PC-9 (cell line): ENCODE results near the gene CYP17A1. TPM values are rescaled to one million over a fixed set of nuclear protein-coding genes. Genes with fewer than 3 reads are reported as not detected.

Source experiments
- BruUV-seq: library from RNA; stranded (reverse); fragments of 400-500 nt; replicated peaks from 2 replicates; lab custom pipeline; 2021; lab: Mats Ljungman, UMichigan
- CTCF ChIA-PET: fragments of 300-600 bp; sonication (Branson Sonifier 250); formaldehyde crosslinking; loops from one replicate; lab custom pipeline; 2022; ENCODE audit warnings: antibody characterized with exemption; lab: Charles Lee
- POLR2A ChIA-PET: fragments of 300-600 bp; sonication (Branson Sonifier 250); formaldehyde crosslinking; loops from one replicate; lab custom pipeline; 2022; ENCODE audit warnings: antibody characterized with exemption; ENCODE audit not compliant: unreplicated experiment; lab: Charles Lee
- DNase-seq, 2 experiments: peaks; one replicate each; pipeline versions ENCODE4 v3.0.0 to v3.0.0-alpha.2; 2015 to 2022; ENCODE audit warnings: mixed read lengths in 1 of 2
- H2AFZ ChIP-seq: fragments of 200-600 bp; sonication (generic); 2 replicates; pipeline ENCODE4 v1.8.1; 2017; ENCODE audit warnings: antibody characterized with exemption
- H3F3A ChIP-seq: fragments of 200-600 bp; sonication (generic); 2 replicates; pipeline ENCODE4 v1.8.1; 2017; ENCODE audit warnings: antibody characterized with exemption, mild to moderate bottlenecking, low read depth; ENCODE audit not compliant: insufficient read depth
- H3K27ac ChIP-seq: fragments of 200-600 bp; sonication (generic); 2 replicates; pipeline ENCODE4 v1.6.1; 2016; ENCODE audit warnings: mixed run types
- H3K27me3 ChIP-seq: fragments of 200-600 bp; sonication (generic); 2 replicates; pipeline ENCODE4 v1.6.1; 2016; ENCODE audit warnings: low read depth, mixed run types; ENCODE audit not compliant: insufficient read depth
- H3K36me3 ChIP-seq: fragments of 200-600 bp; sonication (generic); 2 replicates; pipeline ENCODE4 v1.6.1; 2016; ENCODE audit warnings: low read depth, mixed run types
- H3K4me1 ChIP-seq: fragments of 200-600 bp; sonication (generic); replicated peaks from 2 replicates; pipeline ENCODE4 v1.6.1; 2016; ENCODE audit warnings: mixed run types; ENCODE audit not compliant: insufficient read depth
- H3K4me2 ChIP-seq: fragments of 200-600 bp; sonication (generic); 2 replicates; pipeline ENCODE4 v1.6.1; 2017; ENCODE audit warnings: mixed run types
- H3K4me3 ChIP-seq: fragments of 200-600 bp; sonication (generic); 2 replicates; pipeline ENCODE4 v1.6.1; 2016; ENCODE audit warnings: mixed run types
- H3K79me2 ChIP-seq: fragments of 200-600 bp; sonication (generic); 2 replicates; pipeline ENCODE4 v1.6.1; 2017; ENCODE audit warnings: low read depth, mixed run types
- H3K9me2 ChIP-seq: fragments of 200-600 bp; sonication (generic); 2 replicates; pipeline ENCODE4 v1.8.1; 2017; ENCODE audit warnings: mild to moderate bottlenecking; ENCODE audit not compliant: insufficient read depth
- H3K9me3 ChIP-seq: fragments of 200-600 bp; sonication (generic); 2 replicates; pipeline ENCODE4 v1.8.1; 2016; ENCODE audit warnings: low read depth; ENCODE audit not compliant: insufficient read depth
- H4K20me1 ChIP-seq: fragments of 200-600 bp; sonication (generic); 2 replicates; pipeline ENCODE4 v1.8.1; 2017; ENCODE audit not compliant: insufficient read depth
- CTCF ChIP-seq: fragments of 200-600 bp; sonication (generic); conservative IDR thresholded peaks from 2 replicates; pipeline ENCODE4 v1.6.1; 2017; ENCODE audit warnings: mixed run types, antibody characterized with exemption, mild to moderate bottlenecking, moderate library complexity
- EZH2 ChIP-seq: fragments of 200-600 bp; sonication (generic); IDR thresholded peaks from 2 replicates; pipeline ENCODE4 v1.8.0; 2017; ENCODE audit warnings: antibody characterized with exemption, low read depth
- intact Hi-C: fragments of 100-400 bp; cut with micrococcal nuclease; formaldehyde crosslinking; loops from one replicate; pipeline ENCODE4 v1.10.0; 2022; ENCODE audit not compliant: unreplicated experiment
- total RNA-seq: library from RNA; stranded (reverse); gene quantifications from 2 replicates; pipeline ENCODE4 v1.2.3, GENCODE V29; 2021

The CYP17A1 gene
- total RNA-seq, 1 experiment from 2014 or later, result not detected

GRCh38 chr10:102781921-102782557 lies 55.2 kb downstream of the CYP17A1 start:
- no peak overlapping the region for H3K4me3 ChIP-seq
- ChIA-PET CTCF (interaction anchor here (0.6 kb wide), 1 partner anchor 862 kb away, joined by 3 read pairs; no protein-coding TSS in a partner anchor), POLR2A (no interaction called here)
- H3K27ac ChIP-seq, result no peak overlapping the region
- no peaks in the 10 kb centered on the region for H3K9me3 ChIP-seq
- H3K4me2 ChIP-seq, result no peak overlapping the region
- H3K36me3 ChIP-seq, result no peaks in the 10 kb centered on the region
- no TSS peak for BruUV-seq
- H4K20me1 ChIP-seq, result no peaks in the 10 kb centered on the region; the same call in 1 of the 2 replicates
- DNase-seq, result no peak
- peaks cover 21% of the 10 kb centered on the region for H3K4me1 ChIP-seq
- no peaks in the 10 kb centered on the region for H3K27me3 ChIP-seq
- TF ChIP-seq EZH2 (no peak), CTCF (no peak)
- no peaks in the 10 kb centered on the region for H3K9me2 ChIP-seq
- no peak overlapping the region for H2AFZ ChIP-seq
- no peaks in the 10 kb centered on the region for H3K79me2 ChIP-seq
- intact Hi-C loops, result no loop called here
- H3F3A ChIP-seq, result no peaks in the 10 kb centered on the region; the same call in 1 of the 2 replicates

GRCh38 chr10:102781090-102781920 lies 55.9 kb downstream of the CYP17A1 start:
- Histone ChIP-seq H3K79me2 (no peaks in the 10 kb centered on the region), H2AFZ (no peak overlapping the region), H3K36me3 (no peaks in the 10 kb centered on the region), H3K4me3 (no peak overlapping the region), H3F3A (no peaks in the 10 kb centered on the region; the same call in 1 of the 2 replicates), H3K9me2 (no peaks in the 10 kb centered on the region), H3K9me3 (no peaks in the 10 kb centered on the region), H4K20me1 (no peaks in the 10 kb centered on the region; the same call in 1 of the 2 replicates), H3K27ac (no peak overlapping the region), H3K27me3 (no peaks in the 10 kb centered on the region), H3K4me1 (peaks cover 21% of the 10 kb centered on the region), H3K4me2 (no peak overlapping the region)
- TF ChIP-seq CTCF, result no peak
- TF ChIP-seq EZH2, result no peak
- CTCF ChIA-PET, result interaction anchor here (0.6 kb wide), 1 partner anchor 863 kb away, joined by 3 read pairs; no protein-coding TSS in a partner anchor
- POLR2A ChIA-PET, result no interaction called here
- no TSS peak for BruUV-seq
- DNase-seq, result no peak
- intact Hi-C loops, result no loop called here

Other genes with a start within 250 kb of the CYP17A1 start
- 59.8 and 73.0 TPM in 2 replicates for gene TRIM8, start 192.9 kb downstream of the CYP17A1 start, total RNA-seq
- 7.1 and 9.7 TPM in 2 replicates for gene ARL3, start 123.0 kb downstream of the CYP17A1 start, total RNA-seq
- gene SFXN2, start 122.8 kb downstream of the CYP17A1 start, total RNA-seq, result 5.3 and 5.4 TPM in 2 replicates
- gene WBP1L, start 93.5 kb downstream of the CYP17A1 start, total RNA-seq, result 16.2 and 19.7 TPM in 2 replicates
- gene BORCS7, start 16.8 kb upstream of the CYP17A1 start, total RNA-seq, result 8.2 and 9.4 TPM in 2 replicates
- gene AS3MT, start 32.1 kb upstream of the CYP17A1 start, total RNA-seq, result 0.22 TPM in 1 of 2 replicates, not detected in the other
- 7.4 and 8.8 TPM in 2 replicates for gene CNNM2, start 80.9 kb upstream of the CYP17A1 start, total RNA-seq